Measurements from ENCODE around the gene VSTM4.

- TF ChIP-seq, protein P1, sequence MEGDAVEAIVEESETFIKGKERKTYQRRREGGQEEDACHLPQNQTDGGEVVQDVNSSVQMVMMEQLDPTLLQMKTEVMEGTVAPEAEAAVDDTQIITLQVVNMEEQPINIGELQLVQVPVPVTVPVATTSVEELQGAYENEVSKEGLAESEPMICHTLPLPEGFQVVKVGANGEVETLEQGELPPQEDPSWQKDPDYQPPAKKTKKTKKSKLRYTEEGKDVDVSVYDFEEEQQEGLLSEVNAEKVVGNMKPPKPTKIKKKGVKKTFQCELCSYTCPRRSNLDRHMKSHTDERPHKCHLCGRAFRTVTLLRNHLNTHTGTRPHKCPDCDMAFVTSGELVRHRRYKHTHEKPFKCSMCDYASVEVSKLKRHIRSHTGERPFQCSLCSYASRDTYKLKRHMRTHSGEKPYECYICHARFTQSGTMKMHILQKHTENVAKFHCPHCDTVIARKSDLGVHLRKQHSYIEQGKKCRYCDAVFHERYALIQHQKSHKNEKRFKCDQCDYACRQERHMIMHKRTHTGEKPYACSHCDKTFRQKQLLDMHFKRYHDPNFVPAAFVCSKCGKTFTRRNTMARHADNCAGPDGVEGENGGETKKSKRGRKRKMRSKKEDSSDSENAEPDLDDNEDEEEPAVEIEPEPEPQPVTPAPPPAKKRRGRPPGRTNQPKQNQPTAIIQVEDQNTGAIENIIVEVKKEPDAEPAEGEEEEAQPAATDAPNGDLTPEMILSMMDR (IDR thresholded peaks at IDR 0.05; ENCODE audit: low read depth, low read length), result no peak
- TF ChIP-seq POLR2A (IDR thresholded peaks at IDR 0.05; ENCODE audit: extremely low read depth, insufficient read length) (no peak), MYC (IDR thresholded peaks at IDR 0.05; ENCODE audit: low read depth, low read length) (no peak)
- TF ChIP-seq, protein P2, sequence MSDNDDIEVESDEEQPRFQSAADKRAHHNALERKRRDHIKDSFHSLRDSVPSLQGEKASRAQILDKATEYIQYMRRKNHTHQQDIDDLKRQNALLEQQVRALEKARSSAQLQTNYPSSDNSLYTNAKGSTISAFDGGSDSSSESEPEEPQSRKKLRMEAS (IDR thresholded peaks at IDR 0.05; ENCODE audit: low read depth, low read length), result no peak
Measured at GRCh38 chr10:49114718-49115014, 656 bp downstream of the VSTM4 start.

Measured in NB4 (cell line).